Measurements from ENCODE around the gene SLC2A4. TPM values are rescaled to one million over a fixed set of nuclear protein-coding genes. Genes with fewer than 3 reads are reported as not detected.

SLC2A4 gene
- total and polyA plus RNA-seq, 2 of the 4 experiments (the other 2 are of a cell fraction) = 0.07 TPM; not detected in 1

DNA sequence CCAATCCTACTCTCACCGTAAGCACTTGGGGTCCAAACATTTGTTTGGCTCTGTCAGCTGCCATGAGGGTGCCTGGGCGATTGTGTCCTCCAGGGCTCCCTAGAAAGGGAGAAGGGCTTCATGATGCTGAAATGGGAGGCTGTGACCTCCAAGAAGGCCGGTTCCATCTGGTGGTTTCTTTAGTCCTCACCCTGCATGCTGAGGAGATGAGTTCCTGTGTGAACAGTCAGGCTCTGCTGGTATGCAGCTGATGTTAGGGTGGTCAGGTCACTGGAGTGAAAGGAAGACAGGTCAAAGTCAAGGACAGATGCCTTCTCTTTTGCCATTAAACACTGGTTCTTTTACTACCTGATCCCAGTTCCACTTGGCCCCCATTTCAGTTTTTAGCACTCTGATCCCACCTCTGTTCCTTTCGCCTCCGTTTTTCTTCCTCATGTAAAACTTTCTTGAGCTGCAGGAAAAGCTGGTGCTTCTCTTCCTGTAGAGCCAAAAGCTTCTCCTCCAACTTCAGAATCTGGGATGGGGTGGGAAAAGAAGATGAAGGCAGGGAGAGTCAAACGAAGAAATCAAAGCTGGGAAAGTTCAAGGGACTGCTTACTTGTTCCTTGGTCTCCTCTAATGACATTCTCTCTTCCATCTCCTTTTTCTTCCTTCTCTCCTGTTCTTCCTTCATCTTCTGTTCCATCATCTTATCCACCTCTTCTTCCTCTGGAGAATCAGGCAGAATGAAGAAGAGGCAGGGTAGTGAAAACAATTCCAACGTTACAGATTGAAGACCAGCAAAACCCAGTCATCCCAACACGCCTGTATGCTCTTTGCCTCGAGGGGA lies 32.6 kb downstream of the SLC2A4 start:
- BruUV-seq (replicated peaks) = TSS peak; percentile 81
- peak overlapping the region; percentile 12 for H2BK5ac ChIP-seq (ENCODE audit: low read depth, low read length, poor library complexity, severe bottlenecking)
- WGBS, 2 experiments (ENCODE audit: extremely low coverage in 2 of 2, insufficient read length in 1 of 2) = 30% methylated on average over 2 of the region's 9 CpGs; no CpG with 5 or more reads in 1 of the 2 experiments
- H3K27me3 ChIP-seq (ENCODE audit: control insufficient read depth, insufficient read depth, low read length) = no peaks in the 10 kb centered on the region
- H3K36me3 ChIP-seq (ENCODE audit: control insufficient read depth, insufficient read depth, low read length) = peaks cover 60% of the 10 kb centered on the region
- H3K56ac ChIP-seq (ENCODE audit: extremely low read depth, insufficient read depth, low read length) = peak overlapping the region; percentile 26; the same call in 1 of the 2 replicates
- peak overlapping the region; percentile 49; the same call in 1 of the 2 replicates for H3K27ac ChIP-seq (ENCODE audit: insufficient read depth, low read length)
- H3K9ac ChIP-seq (ENCODE audit: low read depth, low read length) = peak overlapping the region; percentile 58
- no peak overlapping the region for H3K14ac ChIP-seq (replicated peaks; ENCODE audit: low read depth, low read length)
- no peak overlapping the region for H4K5ac ChIP-seq (ENCODE audit: low read depth, low read length)
- in situ Hi-C loops (cut with MboI; ENCODE audit: low sequenced_read_pairs) = no loop called here
- H3K79me1 ChIP-seq (ENCODE audit: low read depth in 1 of 2, low read length in 2 of 2) = peaks cover 25 to 57% of the 10 kb centered on the region in 2 experiments
- dilution Hi-C loops (cut with HindIII; ENCODE audit: low sequenced_read_pairs, unreplicated experiment) = no loop called here
- no peak overlapping the region for H3K18ac ChIP-seq (ENCODE audit: low read depth, low read length)
- H2BK20ac ChIP-seq (ENCODE audit: low read depth, low read length) = no peak overlapping the region
- peaks cover 55% of the 10 kb centered on the region for H4K20me1 ChIP-seq (ENCODE audit: insufficient read depth, low read length)
- ATAC-seq (ENCODE audit: low read depth) = no peak
- peak overlapping the region; percentile 48 for H2AK9ac ChIP-seq (replicated peaks; ENCODE audit: low read depth, low read length, poor library complexity)
- H3K23ac ChIP-seq (ENCODE audit: low read depth, low read length) = peak overlapping the region; percentile 68; the same call in 1 of the 2 replicates
- H2BK15ac ChIP-seq (ENCODE audit: low read depth, low read length) = no peak overlapping the region
- peak; percentile 38 for DNase-seq
- H3K9me3 ChIP-seq (ENCODE audit: control insufficient read depth, insufficient read depth, low read length) = no peaks in the 10 kb centered on the region
- TF ChIP-seq ELK1 (IDR thresholded peaks at IDR 0.05; ENCODE audit: borderline replicate concordance, low read depth, low read length) = no peak
- no peak for TF ChIP-seq NFE2L2 (IDR thresholded peaks at IDR 0.05; ENCODE audit: low read depth, low read length)
- no peak for TF ChIP-seq MAZ (IDR thresholded peaks at IDR 0.05; ENCODE audit: borderline replicate concordance, low read depth, low read length)
- no peak for TF ChIP-seq SMC3 (IDR thresholded peaks at IDR 0.05; ENCODE audit: low read depth, low read length)
- TF ChIP-seq CEBPB (IDR thresholded peaks at IDR 0.05; ENCODE audit: low read depth, low read length) = no peak
- TF ChIP-seq FOS (IDR thresholded peaks at IDR 0.05; ENCODE audit: low read depth, low read length) = no peak
- TF ChIP-seq, protein P1, sequence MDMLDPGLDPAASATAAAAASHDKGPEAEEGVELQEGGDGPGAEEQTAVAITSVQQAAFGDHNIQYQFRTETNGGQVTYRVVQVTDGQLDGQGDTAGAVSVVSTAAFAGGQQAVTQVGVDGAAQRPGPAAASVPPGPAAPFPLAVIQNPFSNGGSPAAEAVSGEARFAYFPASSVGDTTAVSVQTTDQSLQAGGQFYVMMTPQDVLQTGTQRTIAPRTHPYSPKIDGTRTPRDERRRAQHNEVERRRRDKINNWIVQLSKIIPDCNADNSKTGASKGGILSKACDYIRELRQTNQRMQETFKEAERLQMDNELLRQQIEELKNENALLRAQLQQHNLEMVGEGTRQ (IDR thresholded peaks at IDR 0.05; ENCODE audit: low read depth, low read length) = no peak
- no peak for TF ChIP-seq POLR2A (IDR thresholded peaks at IDR 0.05; ENCODE audit: low read depth, low read length)
- TF ChIP-seq RAD21 (IDR thresholded peaks at IDR 0.05; ENCODE audit: low read length) = no peak
- no peak for TF ChIP-seq BHLHE40 (IDR thresholded peaks at IDR 0.05; ENCODE audit: low read depth, low read length)
- H3K4ac ChIP-seq (ENCODE audit: low read depth, low read length) = 0 out of 2 replicates have a peak overlapping the region, but pooled peaks have one; percentile 30
- ChIA-PET POLR2A (ENCODE audit: unreplicated experiment) (interaction anchor here (0.5 kb wide), 2 partner anchors 246 to 267 kb away, joined by 3 to 4 read pairs; no protein-coding TSS in a partner anchor), CTCF (no interaction called here)
- H2AFZ ChIP-seq (replicated peaks; ENCODE audit: low read length, poor library complexity) = peak overlapping the region; percentile 90
- H3K4me1 ChIP-seq (ENCODE audit: control insufficient read depth, insufficient read depth, low read length) = peaks cover 7% of the 10 kb centered on the region
- H3K4me2 ChIP-seq (ENCODE audit: low read depth, low read length) = peak overlapping the region; percentile 97
- peaks cover 16% of the 10 kb centered on the region for H3K9me1 ChIP-seq (ENCODE audit: insufficient read depth, low read length)
- intact Hi-C loops (cut with micrococcal nuclease) = no loop called here
- H3K4me3 ChIP-seq (ENCODE audit: insufficient read depth, low read depth, low read length) = peak overlapping the region; percentile 78
- H2AK5ac ChIP-seq (ENCODE audit: low read depth, low read length) = peak overlapping the region; percentile 36
- H2BK120ac ChIP-seq (ENCODE audit: low read depth, low read length) = no peak overlapping the region
- H4K91ac ChIP-seq (ENCODE audit: insufficient read depth, low read depth, low read length) = no peak overlapping the region
- peak overlapping the region; percentile 50 to 67; a peak in 3 of 4 replicates for H4K8ac ChIP-seq (ENCODE audit: low read depth in 2 of 2, low read length in 2 of 2)

Data from IMR-90 (cell line).